ENCODE data around the gene DES.

Gene DES

GRCh38 chr2:219457784-219458369 is 39.7 kb downstream of the DES start:
- no peak overlapping the region for H3K4me2 ChIP-seq (ENCODE audit: low read depth, low read length)
- no peak for DNase-seq
- no peak overlapping the region for H2AFZ ChIP-seq (ENCODE audit: low read length)
- no peaks in the 10 kb centered on the region for H3K9me2 ChIP-seq (replicated peaks; ENCODE audit: insufficient read depth, low read length)
- H3K9ac ChIP-seq (ENCODE audit: low read length): no peak overlapping the region
- no peaks in the 10 kb centered on the region for H3K9me3 ChIP-seq (replicated peaks; ENCODE audit: insufficient read depth, low read length)
- no peaks in the 10 kb centered on the region for H3K79me2 ChIP-seq (ENCODE audit: low read length)
- peaks cover 27% of the 10 kb centered on the region for H3K27me3 ChIP-seq (replicated peaks; ENCODE audit: insufficient read depth, low read length)
- no peaks in the 10 kb centered on the region for H4K20me1 ChIP-seq (ENCODE audit: insufficient read depth, low read length)
- no peaks in the 10 kb centered on the region for H3F3A ChIP-seq (ENCODE audit: insufficient read depth, low read length)
- TF ChIP-seq EZH2 (optimal IDR thresholded peaks at IDR 0.05; ENCODE audit: low read depth, low read length): no peak
- TF ChIP-seq CTCF (IDR thresholded peaks at IDR 0.05; ENCODE audit: low read length): peak; percentile 18
- no peak for TF ChIP-seq EZH2phosphoT487 (IDR thresholded peaks at IDR 0.05; ENCODE audit: low read length)
- no peaks in the 10 kb centered on the region for H3K36me3 ChIP-seq (replicated peaks; ENCODE audit: insufficient read depth, low read length)
- H3K27ac ChIP-seq (ENCODE audit: low read length): no peak overlapping the region
- H3K4me3 ChIP-seq (ENCODE audit: low read length): no peak overlapping the region
- no peaks in the 10 kb centered on the region for H3K4me1 ChIP-seq (ENCODE audit: low read length)

- Histone ChIP-seq H4K20me1 (ENCODE audit: insufficient read depth, low read length) (no peaks in the 10 kb centered on the region), H3K27me3 (replicated peaks; ENCODE audit: insufficient read depth, low read length) (peaks cover 17% of the 10 kb centered on the region), H3K4me3 (ENCODE audit: low read length) (no peak overlapping the region), H2AFZ (ENCODE audit: low read length) (no peak overlapping the region), H3K27ac (ENCODE audit: low read length) (no peak overlapping the region), H3K79me2 (ENCODE audit: low read length) (no peaks in the 10 kb centered on the region), H3F3A (ENCODE audit: insufficient read depth, low read length) (no peaks in the 10 kb centered on the region), H3K4me2 (ENCODE audit: low read depth, low read length) (no peak overlapping the region), H3K4me1 (ENCODE audit: low read length) (no peaks in the 10 kb centered on the region), H3K9ac (ENCODE audit: low read length) (no peak overlapping the region), H3K36me3 (replicated peaks; ENCODE audit: insufficient read depth, low read length) (no peaks in the 10 kb centered on the region), H3K9me3 (replicated peaks; ENCODE audit: insufficient read depth, low read length) (no peaks in the 10 kb centered on the region), H3K9me2 (replicated peaks; ENCODE audit: insufficient read depth, low read length) (no peaks in the 10 kb centered on the region)
- DNase-seq: no peak
- TF ChIP-seq EZH2 (optimal IDR thresholded peaks at IDR 0.05; ENCODE audit: low read depth, low read length) (no peak), CTCF (IDR thresholded peaks at IDR 0.05; ENCODE audit: low read length) (no peak), EZH2phosphoT487 (IDR thresholded peaks at IDR 0.05; ENCODE audit: low read length) (no peak)
Observed at GRCh38 chr2:219458996-219459395, 40.8 kb downstream of the DES start.

- H2AFZ ChIP-seq (ENCODE audit: low read length): peak overlapping the region; percentile 45; the same call in 1 of the 2 replicates
- DNase-seq: no peak
- no peaks in the 10 kb centered on the region for H3K36me3 ChIP-seq (replicated peaks; ENCODE audit: insufficient read depth, low read length)
- H3K27me3 ChIP-seq (replicated peaks; ENCODE audit: insufficient read depth, low read length): peaks cover 15% of the 10 kb centered on the region
- no peaks in the 10 kb centered on the region for H4K20me1 ChIP-seq (ENCODE audit: insufficient read depth, low read length)
- no peaks in the 10 kb centered on the region for H3K9me3 ChIP-seq (replicated peaks; ENCODE audit: insufficient read depth, low read length)
- no peak overlapping the region for H3K9ac ChIP-seq (ENCODE audit: low read length)
- H3K79me2 ChIP-seq (ENCODE audit: low read length): no peaks in the 10 kb centered on the region
- H3K4me1 ChIP-seq (ENCODE audit: low read length): no peaks in the 10 kb centered on the region
- no peaks in the 10 kb centered on the region for H3K9me2 ChIP-seq (replicated peaks; ENCODE audit: insufficient read depth, low read length)
- no peaks in the 10 kb centered on the region for H3F3A ChIP-seq (ENCODE audit: insufficient read depth, low read length)
- TF ChIP-seq EZH2phosphoT487 (IDR thresholded peaks at IDR 0.05; ENCODE audit: low read length): no peak
- TF ChIP-seq EZH2 (optimal IDR thresholded peaks at IDR 0.05; ENCODE audit: low read depth, low read length): no peak
- peak; percentile 88 for TF ChIP-seq CTCF (IDR thresholded peaks at IDR 0.05; ENCODE audit: low read length)
- no peak overlapping the region for H3K27ac ChIP-seq (ENCODE audit: low read length)
- H3K4me2 ChIP-seq (ENCODE audit: low read depth, low read length): peak overlapping the region; percentile 5; the same call in 1 of the 2 replicates
- no peak overlapping the region for H3K4me3 ChIP-seq (ENCODE audit: low read length)
Observed at GRCh38 chr2:219459460-219460311, 41.5 kb downstream of the DES start.
